IMR-90 (cell line): ENCODE data around the gene ATP10A.

Experiments used
- BHLHE40 ChIP-seq: fragments of 150-350 bp; IDR thresholded peaks from 2 replicates; pipeline ENCODE4 v1.6.1; 2016; ENCODE audit warnings: mild to moderate bottlenecking, low read depth, low read length
- CEBPB ChIP-seq: IDR thresholded peaks from 2 replicates; pipeline ENCODE4 v1.6.1; 2012; ENCODE audit warnings: low read depth, low read length, improper control_type of control experiment
- MXI1 ChIP-seq: IDR thresholded peaks from 2 replicates; pipeline ENCODE4 v1.6.1; 2012; ENCODE audit warnings: low read depth, mild to moderate bottlenecking, low read length, moderate library complexity, borderline replicate concordance
- POLR2A ChIP-seq: IDR thresholded peaks from 2 replicates; pipeline ENCODE4 v1.6.1; 2012; ENCODE audit warnings: mild to moderate bottlenecking, low read depth, low read length
- RAD21 ChIP-seq: IDR thresholded peaks from 2 replicates; pipeline ENCODE4 v1.6.1; 2012; ENCODE audit warnings: low read length, improper control_type of control experiment
- RFX5 ChIP-seq: IDR thresholded peaks from 2 replicates; pipeline ENCODE4 v1.8.0; 2012; ENCODE audit warnings: low read depth, mild to moderate bottlenecking, low read length, moderate library complexity
- SMC3 ChIP-seq: fragments of 150-350 bp; IDR thresholded peaks from 2 replicates; pipeline ENCODE4 v1.6.1; 2016; ENCODE audit warnings: low read depth, mild to moderate bottlenecking, antibody characterized with exemption, low read length, moderate library complexity
- TF ChIP-seq, protein P1 (sequence below): conservative IDR thresholded peaks from 2 replicates; pipeline ENCODE4 v1.5.1; 2012; ENCODE audit warnings: mild to moderate bottlenecking, low read depth, low read length, improper control_type of control experiment
- TF ChIP-seq, protein P2 (sequence below): fragments of 150-350 bp; IDR thresholded peaks from 2 replicates; pipeline ENCODE4 v1.6.1; 2017; ENCODE audit warnings: mild to moderate bottlenecking, antibody characterized with exemption, low read length, low read depth

DNA sequence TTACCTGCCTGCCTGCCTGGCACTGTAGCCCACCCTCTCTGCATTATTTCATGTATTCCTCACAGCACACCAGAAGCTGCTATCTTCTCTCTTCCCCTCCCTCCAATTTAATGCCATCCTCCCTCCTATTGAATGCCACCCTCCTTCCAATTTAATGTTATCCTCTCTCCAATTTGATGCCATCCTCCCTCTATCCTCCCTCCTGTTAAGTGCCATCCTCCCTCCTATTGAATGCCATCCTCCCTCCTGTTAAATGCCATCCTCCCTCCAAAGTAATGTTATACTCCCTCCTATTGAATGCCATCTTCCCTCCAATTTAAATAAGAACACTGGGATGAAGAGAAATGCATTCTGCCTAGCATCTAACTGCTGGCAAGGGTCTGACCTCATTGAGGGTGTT is 11.1 kb downstream of the ATP10A start:
- TF ChIP-seq MXI1, result no peak
- TF ChIP-seq, protein P1, sequence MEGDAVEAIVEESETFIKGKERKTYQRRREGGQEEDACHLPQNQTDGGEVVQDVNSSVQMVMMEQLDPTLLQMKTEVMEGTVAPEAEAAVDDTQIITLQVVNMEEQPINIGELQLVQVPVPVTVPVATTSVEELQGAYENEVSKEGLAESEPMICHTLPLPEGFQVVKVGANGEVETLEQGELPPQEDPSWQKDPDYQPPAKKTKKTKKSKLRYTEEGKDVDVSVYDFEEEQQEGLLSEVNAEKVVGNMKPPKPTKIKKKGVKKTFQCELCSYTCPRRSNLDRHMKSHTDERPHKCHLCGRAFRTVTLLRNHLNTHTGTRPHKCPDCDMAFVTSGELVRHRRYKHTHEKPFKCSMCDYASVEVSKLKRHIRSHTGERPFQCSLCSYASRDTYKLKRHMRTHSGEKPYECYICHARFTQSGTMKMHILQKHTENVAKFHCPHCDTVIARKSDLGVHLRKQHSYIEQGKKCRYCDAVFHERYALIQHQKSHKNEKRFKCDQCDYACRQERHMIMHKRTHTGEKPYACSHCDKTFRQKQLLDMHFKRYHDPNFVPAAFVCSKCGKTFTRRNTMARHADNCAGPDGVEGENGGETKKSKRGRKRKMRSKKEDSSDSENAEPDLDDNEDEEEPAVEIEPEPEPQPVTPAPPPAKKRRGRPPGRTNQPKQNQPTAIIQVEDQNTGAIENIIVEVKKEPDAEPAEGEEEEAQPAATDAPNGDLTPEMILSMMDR, result no peak
- TF ChIP-seq POLR2A, result no peak
- no peak for TF ChIP-seq RFX5
- no peak for TF ChIP-seq SMC3
- TF ChIP-seq BHLHE40, result no peak
- no peak for TF ChIP-seq CEBPB
- TF ChIP-seq, protein P2, sequence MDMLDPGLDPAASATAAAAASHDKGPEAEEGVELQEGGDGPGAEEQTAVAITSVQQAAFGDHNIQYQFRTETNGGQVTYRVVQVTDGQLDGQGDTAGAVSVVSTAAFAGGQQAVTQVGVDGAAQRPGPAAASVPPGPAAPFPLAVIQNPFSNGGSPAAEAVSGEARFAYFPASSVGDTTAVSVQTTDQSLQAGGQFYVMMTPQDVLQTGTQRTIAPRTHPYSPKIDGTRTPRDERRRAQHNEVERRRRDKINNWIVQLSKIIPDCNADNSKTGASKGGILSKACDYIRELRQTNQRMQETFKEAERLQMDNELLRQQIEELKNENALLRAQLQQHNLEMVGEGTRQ, result no peak
- TF ChIP-seq RAD21, result no peak
